PC-3 (cell line): Measurements from ENCODE around the gene POLD1.

ENCODE experiments used
- CTCF ChIP-seq: fragments of 300-600 bp; sonication (generic); conservative IDR thresholded peaks from 2 replicates; pipeline ENCODE4 v1.5.1; 2017; ENCODE audit warnings: antibody characterized with exemption, low read depth, mild to moderate bottlenecking, low read length
- EZH2 ChIP-seq: fragments of 300-600 bp; sonication (generic); IDR thresholded peaks from one replicate; pipeline ENCODE4 v1.6.1; 2017; ENCODE audit warnings: antibody characterized with exemption, mild to moderate bottlenecking, low read length; ENCODE audit not compliant: unreplicated experiment

GRCh38 chr19:50410109-50410508, 26.0 kb downstream of the POLD1 start:
- TF ChIP-seq CTCF = no peak
- TF ChIP-seq EZH2 = no peak
